CD14-positive monocyte (primary cell): ENCODE data around the gene TINCR. TPM values are rescaled to one million over a fixed set of nuclear protein-coding genes. Genes with fewer than 3 reads are reported as not detected.
"Not testable (repeated sequence)": the region's sequence is repeated elsewhere in the genome, so short reads cannot be mapped to it uniquely, and the experiment has no call there.

Experiments used
- DNase-seq, 3 donors: peaks; one replicate each; pipeline ENCODE4 v3.0.0-alpha.2; 2011 to 2022
- H2AFZ ChIP-seq: 2 replicates; pipeline ENCODE4 v1.6.0; 2012; ENCODE audit warnings: mild to moderate bottlenecking, low read depth, low read length, inconsistent platforms; ENCODE audit not compliant: insufficient read depth, poor library complexity, severe bottlenecking
- H3K27ac ChIP-seq, 2 donors: 1 replicate in 1 of 2; 2 replicates in 1 of 2; pipeline ENCODE4 v1.5.1; 2012 to 2013; ENCODE audit warnings: low read length in 2 of 2, control low read depth in 1 of 2, inconsistent platforms in 1 of 2, low read depth in 1 of 2, mild to moderate bottlenecking in 1 of 2
- H3K27me3 ChIP-seq, 2 donors: one replicate each; pipeline versions ENCODE4 v1.6.0 to v1.6.1; 2011 to 2013; ENCODE audit warnings: low read length in 2 of 2; ENCODE audit not compliant: control insufficient read depth in 2 of 2, insufficient read depth in 2 of 2
- H3K36me3 ChIP-seq, 2 donors: replicated peaks in 1 of 2; 1 replicate in 1 of 2; 2 replicates in 1 of 2; pipeline versions ENCODE4 v1.5.1 to v1.6.1; 2012 to 2013; ENCODE audit warnings: low read length in 2 of 2, control low read depth in 1 of 2, inconsistent platforms in 1 of 2, mild to moderate bottlenecking in 1 of 2; ENCODE audit not compliant: insufficient read depth in 2 of 2, control insufficient read depth in 1 of 2
- H3K4me1 ChIP-seq, 2 donors: 1 replicate in 1 of 2; 2 replicates in 1 of 2; pipeline versions ENCODE4 v1.5.1 to v1.6.1; 2012 to 2013; ENCODE audit warnings: low read length in 2 of 2, control low read depth in 1 of 2, inconsistent platforms in 1 of 2, mild to moderate bottlenecking in 1 of 2, moderate library complexity in 1 of 2; ENCODE audit not compliant: insufficient read depth in 2 of 2, control insufficient read depth in 1 of 2
- H3K4me2 ChIP-seq: replicated peaks from 2 replicates; pipeline ENCODE3; 2012; ENCODE audit warnings: low read length, moderate library complexity, mild to moderate bottlenecking; ENCODE audit not compliant: poor library complexity, severe bottlenecking; ENCODE audit errors: extremely low read depth
- H3K4me3 ChIP-seq, 3 experiments: fragments of 200-600 bp in 1 of 3; sonication (generic) in 1 of 3; replicated peaks in 1 of 3; 1 replicate in 2 of 3; 2 replicates in 1 of 3; pipeline ENCODE4 v1.5.1; 2011 to 2013; ENCODE audit warnings: low read length in 3 of 3, mild to moderate bottlenecking in 3 of 3, control low read depth in 2 of 3, low read depth in 2 of 3, inconsistent platforms in 1 of 3, moderate library complexity in 1 of 3
- H3K79me2 ChIP-seq: 2 replicates; pipeline ENCODE4 v1.6.0; 2012; ENCODE audit warnings: mild to moderate bottlenecking, control low read depth, inconsistent platforms, low read length, moderate library complexity; ENCODE audit not compliant: insufficient read depth
- H3K9ac ChIP-seq: 2 replicates; pipeline ENCODE4 v1.6.0; 2017; ENCODE audit warnings: low read length, mild to moderate bottlenecking; ENCODE audit not compliant: insufficient read depth, poor library complexity, severe bottlenecking
- H3K9me3 ChIP-seq, 2 donors: replicated peaks in 1 of 2; 1 replicate in 1 of 2; 2 replicates in 1 of 2; pipeline versions ENCODE4 v1.5.1 to v1.6.1; 2012 to 2013; ENCODE audit warnings: low read length in 2 of 2, control low read depth in 1 of 2; ENCODE audit not compliant: control insufficient read depth in 1 of 2, insufficient read depth in 1 of 2
- H4K20me1 ChIP-seq: 2 replicates; pipeline ENCODE4 v1.6.0; 2012; ENCODE audit warnings: mild to moderate bottlenecking, low read length, control low read depth, moderate library complexity; ENCODE audit not compliant: insufficient read depth
- H3K27ac Mint-ChIP-seq, 7 donors: one replicate each; pipeline ENCODE4 v1.8.0; 2020; ENCODE audit warnings: mild to moderate bottlenecking in 7 of 7, mixed read lengths in 7 of 7, moderate library complexity in 6 of 7, inconsistent platforms in 2 of 7
- H3K27me3 Mint-ChIP-seq, 3 donors: one replicate each; pipeline ENCODE4 v1.8.0; 2021 to 2022; ENCODE audit warnings: low read depth in 3 of 3, mild to moderate bottlenecking in 3 of 3, mixed read lengths in 3 of 3, moderate library complexity in 3 of 3, inconsistent platforms in 1 of 3
- H3K36me3 Mint-ChIP-seq, 2 donors: one replicate each; pipeline ENCODE4 v1.8.0; 2020; ENCODE audit warnings: mixed read lengths in 2 of 2, inconsistent platforms in 1 of 2, mild to moderate bottlenecking in 1 of 2
- H3K4me1 Mint-ChIP-seq: one replicate; pipeline ENCODE4 v1.8.0; 2020; ENCODE audit warnings: mild to moderate bottlenecking, mixed read lengths
- H3K4me3 Mint-ChIP-seq, 2 donors: one replicate each; pipeline ENCODE4 v1.8.0; 2020; ENCODE audit warnings: mild to moderate bottlenecking in 2 of 2, mixed read lengths in 2 of 2, moderate library complexity in 1 of 2
- H3K9me3 Mint-ChIP-seq, 7 donors: one replicate each; pipeline ENCODE4 v1.8.0; 2020 to 2022; ENCODE audit warnings: mixed read lengths in 7 of 7, mild to moderate bottlenecking in 6 of 7, moderate library complexity in 6 of 7, inconsistent platforms in 2 of 7
- CTCF ChIP-seq: fragments of 200-600 bp; IDR thresholded peaks from one replicate; pipeline ENCODE4 v1.8.0; 2022; ENCODE audit warnings: antibody characterized with exemption, mild to moderate bottlenecking
- WGBS: methylation state at CpG from one replicate; pipeline ENCODE4 v1.1.5; 2013; ENCODE audit warnings: missing lambda C conversion rate; ENCODE audit not compliant: insufficient coverage; 5-methylcytosine and 5-hydroxymethylcytosine counted together
- intact Hi-C, 2 donors: fragments of 100-400 bp; cut with micrococcal nuclease; formaldehyde crosslinking; loops; one replicate each; pipeline versions ENCODE4 v1.15.0 to v1.15.1; 2023
- polyA plus RNA-seq, 3 donors: library from polyadenylated mRNA; depleted of rRNA in 1 of 3; unstranded in 2 of 3; stranded (reverse) in 1 of 3; fragments of 300-500 nt in 2 of 3; fragments of >200 nt in 1 of 3; fragmentation: Illumina TruSeq in 2 of 3; gene quantifications; 1 replicate in 2 of 3; 2 replicates in 1 of 3; pipeline ENCODE4 v1.2.3, GENCODE V29; 2012 to 2021

Gene TINCR
- polyA plus RNA-seq, 3 donors = 0.11 TPM; not detected in 2

- no peaks in the 10 kb centered on the region for H3K4me1 ChIP-seq
- intact Hi-C loops = no loop called here
- H3K9me3 ChIP-seq = no peaks in the 10 kb centered on the region
- no peak overlapping the region for H2AFZ ChIP-seq
- no peak for TF ChIP-seq CTCF
- H3K36me3 ChIP-seq = peaks cover 88 to 95% of the 10 kb centered on the region in 2 donors
- H3K27me3 ChIP-seq = no peaks in the 10 kb centered on the region
- H3K27ac Mint-ChIP-seq = peak overlapping the region in 2 of 7 donors; percentile 9 to 12
- H3K9me3 Mint-ChIP-seq = no peaks in the 10 kb centered on the region
- no peak for DNase-seq
- no peak overlapping the region for H3K4me3 Mint-ChIP-seq
- H3K79me2 ChIP-seq = peaks cover 65% of the 10 kb centered on the region
- no peak overlapping the region for H3K27ac ChIP-seq
- peaks cover 90% of the 10 kb centered on the region for H4K20me1 ChIP-seq
- H3K4me2 ChIP-seq = no peak overlapping the region
- WGBS = over 99% methylated on average over 14 of the region's 16 CpGs
- no peak overlapping the region for H3K4me3 ChIP-seq
- peaks cover 91 to 94% of the 10 kb centered on the region in 2 donors for H3K36me3 Mint-ChIP-seq
- no peaks in the 10 kb centered on the region for H3K27me3 Mint-ChIP-seq
- H3K4me1 Mint-ChIP-seq = no peaks in the 10 kb centered on the region
- H3K9ac ChIP-seq = no peak overlapping the region
Observed at GRCh38 chr19:5609881-5610448, 42.2 kb upstream of the TINCR start.

- H3K9me3 Mint-ChIP-seq, H3K27ac ChIP-seq, H3K4me1 Mint-ChIP-seq, H3K27ac Mint-ChIP-seq, H3K4me3 ChIP-seq, DNase-seq, H3K9me3 ChIP-seq, H3K4me2 ChIP-seq, H3K9ac ChIP-seq, H3K27me3 Mint-ChIP-seq, intact Hi-C loops, H3K27me3 ChIP-seq, H3K4me1 ChIP-seq, H3K4me3 Mint-ChIP-seq, H2AFZ ChIP-seq: not testable (repeated sequence)
- H3K79me2 ChIP-seq = peaks cover 65% of the 10 kb centered on the region
- peaks cover 91 to 94% of the 10 kb centered on the region in 2 donors for H3K36me3 Mint-ChIP-seq
- H4K20me1 ChIP-seq = peaks cover 90% of the 10 kb centered on the region
- peaks cover 88 to 95% of the 10 kb centered on the region in 2 donors for H3K36me3 ChIP-seq
- WGBS = 96% methylated on average over 5 of the region's 9 CpGs
Observed at GRCh38 chr19:5608766-5609165, 41.0 kb upstream of the TINCR start.
